K562 (cell line): ENCODE data around the gene PEX7. TPM values are rescaled to one million over a fixed set of nuclear protein-coding genes. Genes with fewer than 3 reads are reported as not detected.

ENCODE experiments used
- ATAC-seq: fragments of 200-7000 bp; cut with Tn5 transposase; 3 replicates; pipeline ENCODE4 v1.9.1; 2020; ENCODE audit warnings: moderate library complexity
- BruUV-seq: library from RNA; stranded (reverse); fragments of 400-500 nt; replicated peaks from 2 replicates; lab custom pipeline; 2021; lab: Mats Ljungman, UMichigan
- CTCF ChIA-PET: fragments of 300-600 bp; formaldehyde crosslinking; extraction: SDS; loops from one replicate; lab custom pipeline; 2021; ENCODE audit warnings: low intra/inter-chr PET ratio; lab: Yijun Ruan, JAX
- POLR2A ChIA-PET: fragments of 300-600, 350-650 bp; sonication (Branson Sonifier 250); formaldehyde crosslinking; extraction: SDS; loops from one replicate; lab custom pipeline; 2021; ENCODE audit warnings: antibody characterized with exemption, inconsistent platforms; lab: Yijun Ruan, JAX
- DNase-seq, 4 experiments: peaks; one replicate each; pipeline versions ENCODE4 v3.0.0 to v3.0.0-alpha.2; 2011 to 2018; ENCODE audit warnings: low spot score in 3 of 4, mixed read lengths in 3 of 4; ENCODE audit errors: extremely low read depth in 1 of 4
- FAIRE-seq: peaks from 2 replicates; lab custom pipeline; 2011; peaks lifted over from hg19 to GRCh38; lab: Jason Lieb, UNC
- H2AFZ ChIP-seq: 2 replicates; pipeline ENCODE4 v1.6.0; 2011; ENCODE audit warnings: low read depth, low read length, control low read depth, inconsistent platforms
- H3K27ac ChIP-seq: fragments of 200-600 bp; 3 replicates; pipeline ENCODE4 v1.8.0; 2011; ENCODE audit warnings: low read depth, mild to moderate bottlenecking, control low read depth, inconsistent platforms, low read length, moderate library complexity, mixed read lengths; ENCODE audit errors: extremely low read depth
- H3K27me3 ChIP-seq, 2 experiments: fragments of 300-600 bp in 1 of 2; 2 replicates in 1 of 2; 3 replicates in 1 of 2; pipeline versions ENCODE4 v1.6.0 to v1.8.0; 2011; ENCODE audit warnings: inconsistent platforms in 2 of 2, low read length in 2 of 2, mild to moderate bottlenecking in 1 of 2, mixed read lengths in 1 of 2, moderate library complexity in 1 of 2; ENCODE audit not compliant: control insufficient read depth in 2 of 2, insufficient read depth in 2 of 2
- H3K36me3 ChIP-seq: fragments of 300-600 bp; 3 replicates; pipeline ENCODE4 v1.8.0; 2011; ENCODE audit warnings: mild to moderate bottlenecking, low read length, inconsistent platforms; ENCODE audit not compliant: control insufficient read depth, insufficient read depth
- H3K4me1 ChIP-seq, 2 experiments: fragments of 200-600 bp in 1 of 2; replicated peaks in 1 of 2; 2 replicates in 1 of 2; 3 replicates in 1 of 2; pipeline versions ENCODE4 v1.5.1 to v1.8.0; 2011; ENCODE audit warnings: inconsistent platforms in 2 of 2, low read length in 2 of 2, mild to moderate bottlenecking in 1 of 2, mixed read lengths in 1 of 2, moderate library complexity in 1 of 2; ENCODE audit not compliant: control insufficient read depth in 2 of 2, insufficient read depth in 2 of 2
- H3K4me2 ChIP-seq: 2 replicates; pipeline ENCODE4 v1.6.1; 2011; ENCODE audit warnings: low read length, control low read depth, inconsistent platforms, mixed read lengths; ENCODE audit not compliant: insufficient read depth
- H3K4me3 ChIP-seq: fragments of 200-600 bp; sonication (generic), shearing (Covaris generic); 2 replicates; pipeline ENCODE4 v1.5.1; 2016; ENCODE audit warnings: control low read depth, inconsistent platforms
- H3K79me2 ChIP-seq: fragments of 200-600 bp; 3 replicates; pipeline ENCODE4 v1.8.0; 2011; ENCODE audit warnings: low read length, inconsistent platforms; ENCODE audit not compliant: control insufficient read depth, insufficient read depth
- H3K9ac ChIP-seq, 2 experiments: 2 replicates each; pipeline versions ENCODE4 v1.6.0 to v1.6.1; 2011; ENCODE audit warnings: low read depth in 2 of 2, low read length in 2 of 2, control low read depth in 1 of 2, inconsistent platforms in 1 of 2, mild to moderate bottlenecking in 1 of 2, mixed read lengths in 1 of 2; ENCODE audit not compliant: insufficient read depth in 1 of 2
- H3K9me1 ChIP-seq: one replicate; pipeline ENCODE4 v1.6.0; 2011; ENCODE audit warnings: inconsistent platforms, mild to moderate bottlenecking, low read length, moderate library complexity; ENCODE audit not compliant: control insufficient read depth, insufficient read depth
- H3K9me3 ChIP-seq: replicated peaks from 2 replicates; pipeline ENCODE4 v1.5.1; 2011; ENCODE audit warnings: low read depth, low read length, inconsistent platforms; ENCODE audit not compliant: control insufficient read depth, insufficient read depth
- H4K20me1 ChIP-seq: replicated peaks from 2 replicates; pipeline ENCODE4 v1.6.1; 2011; ENCODE audit warnings: low read length, inconsistent platforms, mixed read lengths; ENCODE audit not compliant: control insufficient read depth, insufficient read depth
- HEY1 ChIP-seq: fragments of 250-450 bp; sonication (Bioruptor Pico); IDR thresholded peaks from 2 replicates; pipeline ENCODE4 v1.5.0; 2020; ENCODE audit warnings: mild to moderate bottlenecking, moderate library complexity, borderline replicate concordance
- HIVEP1 ChIP-seq: fragments of 250-450 bp; sonication (Bioruptor Pico); IDR thresholded peaks from 2 replicates; pipeline ENCODE4 v1.4.0; 2020; ENCODE audit warnings: mild to moderate bottlenecking
- PREB ChIP-seq: sonication (generic); formaldehyde crosslinking; IDR thresholded peaks from 2 replicates; pipeline ENCODE4 v1.8.1; 2023; ENCODE audit warnings: mild to moderate bottlenecking, missing genetic modification reagents
- PTRF ChIP-seq: fragments of 450-650 bp; IDR thresholded peaks from 2 replicates; pipeline ENCODE4 v1.6.1; 2016; ENCODE audit warnings: mild to moderate bottlenecking, missing genetic modification characterization, missing compliant biosample characterization
- RBM34 ChIP-seq: fragments of 200-400 bp; formaldehyde crosslinking; IDR thresholded peaks from 2 replicates; pipeline ENCODE4 v1.6.1; 2018; ENCODE audit warnings: low read length, borderline replicate concordance; ENCODE audit not compliant: insufficient read depth
- SREBF2 ChIP-seq: sonication (generic); formaldehyde crosslinking; IDR thresholded peaks from 2 replicates; pipeline ENCODE4 v1.4.0; 2020; ENCODE audit warnings: mild to moderate bottlenecking, missing genetic modification reagents
- ZNF780A ChIP-seq: fragments of 250-450 bp; sonication (Bioruptor Pico); IDR thresholded peaks from 2 replicates; pipeline ENCODE4 v1.5.0; 2021; ENCODE audit warnings: mild to moderate bottlenecking
- WGBS: fragments of 100-300 bp; shearing (Covaris generic); methylation state at CpG from one replicate; pipeline ENCODE4 v1.1.6; 2016; ENCODE audit warnings: low coverage, mixed read lengths; ENCODE audit not compliant: insufficient coverage; ENCODE audit errors: missing lambda C conversion rate; 5-methylcytosine and 5-hydroxymethylcytosine counted together
- in situ Hi-C: fragments of 300-500 bp; cut with MboI; formaldehyde crosslinking; loops from 4 replicates; pipeline ENCODE4 v1.15.0; 2018; ENCODE audit warnings: inconsistent platforms, mixed read lengths
- intact Hi-C: fragments of 100-400 bp; cut with micrococcal nuclease; formaldehyde crosslinking; loops from 2 replicates; pipeline ENCODE4 v1.14.2; 2022
- polyA plus RNA-seq, 8 experiments: library from polyadenylated mRNA; depleted of rRNA in 4 of 8; stranded (reverse) in 5 of 8; unstranded in 3 of 8; fragments of >200 nt; fragmentation: Nextera tagmentation in 2 of 8; fragmentation: Illumina TruSeq in 1 of 8; extraction: Ambion mirVana in 2 of 8; extraction: Trizol in 1 of 8; gene quantifications; 2 replicates each; pipeline versions ENCODE4 v1.2.1 to v1.2.3, GENCODE V29; 2011 to 2014; ENCODE audit warnings: inconsistent platforms in 1 of 8, missing spikeins in 1 of 8
- total RNA-seq, 7 experiments: library from RNA; depleted of rRNA in 6 of 7; stranded (reverse); fragments of >200 nt in 6 of 7; fragmentation: Illumina TruSeq in 2 of 7; extraction: Trizol in 2 of 7; gene quantifications; 2 replicates each; pipeline versions ENCODE4 v1.2.1 to v1.2.3, GENCODE V29; 2011 to 2021; ENCODE audit warnings: low replicate concordance in 1 of 7
- TF ChIP-seq, protein P1 (sequence below): fragments of 250-450 bp; sonication (Bioruptor Pico); IDR thresholded peaks from 2 replicates; pipeline ENCODE4 v1.8.0; 2022; ENCODE audit warnings: inconsistent platforms, mild to moderate bottlenecking, moderate library complexity, borderline replicate concordance
- TF ChIP-seq, protein P2 (sequence below): sonication (generic); formaldehyde crosslinking; IDR thresholded peaks from 2 replicates; pipeline ENCODE4 v1.8.1; 2022; ENCODE audit warnings: missing genetic modification reagents
- TF ChIP-seq, protein P3 (sequence below), 2 experiments: fragments of 250-450 bp in 1 of 2; fragments of 450-650 bp in 1 of 2; sonication (Bioruptor Pico) in 1 of 2; IDR thresholded peaks; 2 replicates each; pipeline versions ENCODE4 v1.6.1 to v1.8.0; 2016 to 2021; ENCODE audit warnings: mild to moderate bottlenecking in 2 of 2, moderate library complexity in 2 of 2, missing compliant biosample characterization in 1 of 2, missing genetic modification characterization in 1 of 2

PEX7 gene
- total and polyA plus RNA-seq, 9 of the 15 experiments (the other 6 are each of a cell fraction or from before 2014, with no cell fraction given) = 1.6 to 12.9 (median 9.1) TPM

DNA sequence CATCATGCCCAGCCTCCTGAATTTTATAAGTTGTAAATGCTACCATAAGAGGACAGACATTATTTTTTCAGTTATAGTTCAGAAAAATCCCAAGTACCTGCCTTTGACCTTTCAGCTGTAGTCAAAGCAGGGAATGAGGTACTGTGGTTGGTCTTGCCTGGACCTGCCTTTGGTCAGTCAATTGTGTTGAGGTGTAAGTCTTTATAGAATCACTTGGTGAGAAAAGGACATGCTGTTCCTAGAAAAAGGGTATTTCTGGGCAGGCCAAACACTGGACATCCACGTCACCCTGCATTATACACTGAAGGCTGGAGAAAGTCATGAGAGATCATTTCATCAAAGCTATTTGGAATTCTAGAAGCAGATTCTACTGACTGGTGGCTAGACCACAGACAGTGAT is 40.3 kb downstream of the PEX7 start:
- in situ Hi-C loops (no loop called here), intact Hi-C loops (no loop called here)
- Histone ChIP-seq H3K9me1 (no peaks in the 10 kb centered on the region), H3K27me3 (no peaks in the 10 kb centered on the region), H3K4me1 (no peaks in the 10 kb centered on the region), H4K20me1 (no peaks in the 10 kb centered on the region), H3K36me3 (no peaks in the 10 kb centered on the region), H3K4me3 (no peak overlapping the region), H2AFZ (no peak overlapping the region), H3K79me2 (no peaks in the 10 kb centered on the region), H3K9ac (no peak overlapping the region), H3K27ac (no peak overlapping the region), H3K9me3 (no peaks in the 10 kb centered on the region)
- no peak for DNase-seq
- CTCF ChIA-PET = no interaction called here
- FAIRE-seq = no peak
- ATAC-seq = no peak
- no TSS peak for BruUV-seq
- WGBS = 63% methylated on average over 1 of the region's 1 CpG
- TF ChIP-seq, protein P1, sequence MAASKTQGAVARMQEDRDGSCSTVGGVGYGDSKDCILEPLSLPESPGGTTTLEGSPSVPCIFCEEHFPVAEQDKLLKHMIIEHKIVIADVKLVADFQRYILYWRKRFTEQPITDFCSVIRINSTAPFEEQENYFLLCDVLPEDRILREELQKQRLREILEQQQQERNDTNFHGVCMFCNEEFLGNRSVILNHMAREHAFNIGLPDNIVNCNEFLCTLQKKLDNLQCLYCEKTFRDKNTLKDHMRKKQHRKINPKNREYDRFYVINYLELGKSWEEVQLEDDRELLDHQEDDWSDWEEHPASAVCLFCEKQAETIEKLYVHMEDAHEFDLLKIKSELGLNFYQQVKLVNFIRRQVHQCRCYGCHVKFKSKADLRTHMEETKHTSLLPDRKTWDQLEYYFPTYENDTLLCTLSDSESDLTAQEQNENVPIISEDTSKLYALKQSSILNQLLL (CRISPR knock-in tag) = no peak
- TF ChIP-seq HIVEP1 (CRISPR knock-in tag) (no peak), ZNF780A (no peak), HEY1 (CRISPR knock-in tag) (no peak), SREBF2 (CRISPR knock-in tag) (no peak), RBM34 (no peak), PREB (CRISPR knock-in tag) (no peak), PTRF (tag) (no peak)
- TF ChIP-seq, protein P2, sequence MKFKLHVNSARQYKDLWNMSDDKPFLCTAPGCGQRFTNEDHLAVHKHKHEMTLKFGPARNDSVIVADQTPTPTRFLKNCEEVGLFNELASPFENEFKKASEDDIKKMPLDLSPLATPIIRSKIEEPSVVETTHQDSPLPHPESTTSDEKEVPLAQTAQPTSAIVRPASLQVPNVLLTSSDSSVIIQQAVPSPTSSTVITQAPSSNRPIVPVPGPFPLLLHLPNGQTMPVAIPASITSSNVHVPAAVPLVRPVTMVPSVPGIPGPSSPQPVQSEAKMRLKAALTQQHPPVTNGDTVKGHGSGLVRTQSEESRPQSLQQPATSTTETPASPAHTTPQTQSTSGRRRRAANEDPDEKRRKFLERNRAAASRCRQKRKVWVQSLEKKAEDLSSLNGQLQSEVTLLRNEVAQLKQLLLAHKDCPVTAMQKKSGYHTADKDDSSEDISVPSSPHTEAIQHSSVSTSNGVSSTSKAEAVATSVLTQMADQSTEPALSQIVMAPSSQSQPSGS (CRISPR knock-in tag) = no peak
- TF ChIP-seq, protein P3, sequence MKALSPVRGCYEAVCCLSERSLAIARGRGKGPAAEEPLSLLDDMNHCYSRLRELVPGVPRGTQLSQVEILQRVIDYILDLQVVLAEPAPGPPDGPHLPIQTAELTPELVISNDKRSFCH (CRISPR knock-in tag; IDR thresholded peaks at IDR 0.05) = no peak
- TF ChIP-seq, protein P3 (tag; IDR thresholded peaks at IDR 0.05) = no peak
- TF ChIP-seq, all 486 proteins: peak for 0
- no peak overlapping the region for H3K4me2 ChIP-seq
- POLR2A ChIA-PET = interaction anchor here (0.6 to 1.2 kb wide), 3 partner anchors 33 to 72 kb away, joined by 3 to 4 read pairs (median 3); partner anchors contain the start of gene MAP3K5
